Body of pancreas (tissue), 4 donors: Measurements from ENCODE around the gene NUDT7. TPM values are rescaled to one million over a fixed set of nuclear protein-coding genes. Genes with fewer than 3 reads are reported as not detected.

Experiments
- ATAC-seq: fragments of 150-250 bp; one replicate; pipeline ENCODE4 v1.9.1; 2016
- DNase-seq, 4 donors: peaks; one replicate each; pipeline ENCODE4 v3.0.0-alpha.2; 2019
- H3K27ac ChIP-seq, 4 donors: fragments of 200-600 bp; sonication (generic); 1 replicate in 3 of 4; 2 replicates in 1 of 4; pipeline versions ENCODE4 v1.5.1 to v1.6.1; 2016 to 2019; ENCODE audit warnings: mild to moderate bottlenecking in 1 of 4, mixed read lengths in 1 of 4, moderate library complexity in 1 of 4
- H3K27me3 ChIP-seq, 2 donors: fragments of 200-600 bp; sonication (generic); one replicate each; pipeline ENCODE4 v1.6.0; 2016; ENCODE audit warnings: mild to moderate bottlenecking in 1 of 2
- H3K36me3 ChIP-seq, 2 donors: fragments of 200-600 bp; sonication (generic); replicated peaks in 1 of 2; 2 replicates each; pipeline ENCODE4 v1.5.1; 2016; ENCODE audit warnings: low read depth in 2 of 2; ENCODE audit not compliant: insufficient read depth in 1 of 2
- H3K4me1 ChIP-seq: fragments of 200-600 bp; sonication (generic); one replicate; pipeline ENCODE4 v1.6.0; 2016
- H3K4me3 ChIP-seq, 2 donors: fragments of 200-600 bp; sonication (generic); 1 replicate in 1 of 2; 2 replicates in 1 of 2; pipeline ENCODE4 v1.5.1; 2016 to 2019
- H3K9me3 ChIP-seq, 3 donors: fragments of 200-600 bp; sonication (generic); 1 replicate in 2 of 3; 2 replicates in 1 of 3; pipeline ENCODE4 v1.5.1; 2016
- POLR2A ChIP-seq, 3 donors: fragments of 450-650 bp; IDR thresholded peaks; one replicate each; pipeline ENCODE4 v1.6.1; 2016; ENCODE audit warnings: antibody characterized with exemption in 3 of 3, mild to moderate bottlenecking in 2 of 3
- WGBS, 2 donors: methylation state at CpG; one replicate each; pipeline ENCODE4 v1.1.5; 2017; 5-methylcytosine and 5-hydroxymethylcytosine counted together
- intact Hi-C: fragments of 100-400 bp; cut with DNase I; formaldehyde crosslinking; loops from one replicate; pipeline ENCODE4 v1.15.1; 2023
- total RNA-seq, 2 donors: library from RNA; depleted of rRNA; stranded (reverse); fragments of >200 nt; gene quantifications; one replicate each; pipeline ENCODE4 v1.1.0, GENCODE V29; 2016
- TF ChIP-seq, protein P1 (sequence below), 7 experiments: fragments of 450-650 bp in 4 of 7; fragments of 200-600 bp in 3 of 7; sonication (generic) in 3 of 7; IDR thresholded peaks; one replicate each; pipeline ENCODE4 v1.5.1; 2016 to 2019; ENCODE audit warnings: antibody characterized with exemption in 7 of 7

NUDT7 gene
- total RNA-seq, 2 donors from 2014 or later, result 5.2 to 9.2 TPM

DNA sequence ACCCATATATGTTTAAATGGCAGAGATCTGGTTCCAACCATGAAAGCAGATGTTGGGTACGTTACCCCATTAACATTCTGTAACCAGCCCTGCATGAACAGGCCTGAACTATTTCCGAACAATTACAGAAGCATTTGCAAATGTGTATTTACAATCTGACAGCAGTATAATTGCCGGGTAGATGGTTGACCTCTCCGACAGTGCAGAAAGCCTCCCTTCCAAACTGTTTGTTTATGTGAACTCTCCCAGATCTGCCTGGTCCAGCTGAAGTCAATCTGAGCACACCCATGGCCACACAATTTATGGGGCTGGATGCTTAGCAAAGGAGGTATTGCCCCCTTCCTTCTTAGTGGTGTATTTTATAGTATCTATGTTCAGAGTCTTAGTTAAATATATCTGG lies 21.8 kb downstream of the NUDT7 start:
- H3K4me1 ChIP-seq, result no peaks in the 10 kb centered on the region
- no peak overlapping the region for H3K27ac ChIP-seq
- no peaks in the 10 kb centered on the region for H3K9me3 ChIP-seq
- no peak for ATAC-seq
- no peaks in the 10 kb centered on the region for H3K36me3 ChIP-seq
- H3K27me3 ChIP-seq, result no peaks in the 10 kb centered on the region
- TF ChIP-seq, protein P1, sequence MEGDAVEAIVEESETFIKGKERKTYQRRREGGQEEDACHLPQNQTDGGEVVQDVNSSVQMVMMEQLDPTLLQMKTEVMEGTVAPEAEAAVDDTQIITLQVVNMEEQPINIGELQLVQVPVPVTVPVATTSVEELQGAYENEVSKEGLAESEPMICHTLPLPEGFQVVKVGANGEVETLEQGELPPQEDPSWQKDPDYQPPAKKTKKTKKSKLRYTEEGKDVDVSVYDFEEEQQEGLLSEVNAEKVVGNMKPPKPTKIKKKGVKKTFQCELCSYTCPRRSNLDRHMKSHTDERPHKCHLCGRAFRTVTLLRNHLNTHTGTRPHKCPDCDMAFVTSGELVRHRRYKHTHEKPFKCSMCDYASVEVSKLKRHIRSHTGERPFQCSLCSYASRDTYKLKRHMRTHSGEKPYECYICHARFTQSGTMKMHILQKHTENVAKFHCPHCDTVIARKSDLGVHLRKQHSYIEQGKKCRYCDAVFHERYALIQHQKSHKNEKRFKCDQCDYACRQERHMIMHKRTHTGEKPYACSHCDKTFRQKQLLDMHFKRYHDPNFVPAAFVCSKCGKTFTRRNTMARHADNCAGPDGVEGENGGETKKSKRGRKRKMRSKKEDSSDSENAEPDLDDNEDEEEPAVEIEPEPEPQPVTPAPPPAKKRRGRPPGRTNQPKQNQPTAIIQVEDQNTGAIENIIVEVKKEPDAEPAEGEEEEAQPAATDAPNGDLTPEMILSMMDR (IDR thresholded peaks at IDR 0.05), result no peak
- WGBS, 2 donors, result 85 to 86% methylated on average over 4 of the region's 4 CpGs
- intact Hi-C loops, result no loop called here
- H3K4me3 ChIP-seq, result no peak overlapping the region
- DNase-seq, result no peak

DNA sequence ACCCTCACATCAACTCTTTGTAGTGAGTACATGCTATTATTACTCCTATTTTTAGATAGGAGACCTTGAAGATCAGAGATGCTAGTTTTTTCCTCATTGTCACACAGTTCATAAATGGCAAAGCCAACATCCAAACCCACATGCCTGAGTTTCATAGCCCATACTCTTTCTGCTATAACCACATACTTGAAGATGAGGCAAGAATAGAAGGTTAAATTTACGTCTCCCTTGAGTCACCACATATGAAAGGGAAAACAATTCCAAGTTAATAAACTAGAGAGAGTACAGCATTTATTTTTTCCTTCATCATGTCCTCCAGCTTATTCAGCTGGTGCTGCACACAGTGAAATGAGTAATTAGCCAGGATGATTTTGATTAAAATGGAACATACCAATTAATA lies 23.7 kb downstream of the NUDT7 start:
- TF ChIP-seq, protein P1 (IDR thresholded peaks at IDR 0.05), result no peak
- no peak for TF ChIP-seq POLR2A (IDR thresholded peaks at IDR 0.05)
- intact Hi-C loops, result no loop called here
- 70 to 83% methylated on average over 1 of the region's 1 CpG for WGBS, 2 donors
- no peak overlapping the region for H3K4me3 ChIP-seq
- no peak for ATAC-seq
- H3K9me3 ChIP-seq, result no peaks in the 10 kb centered on the region
- no peaks in the 10 kb centered on the region for H3K36me3 ChIP-seq
- DNase-seq, result no peak
- no peak overlapping the region for H3K27ac ChIP-seq
- H3K27me3 ChIP-seq, result no peaks in the 10 kb centered on the region
- no peaks in the 10 kb centered on the region for H3K4me1 ChIP-seq

DNA sequence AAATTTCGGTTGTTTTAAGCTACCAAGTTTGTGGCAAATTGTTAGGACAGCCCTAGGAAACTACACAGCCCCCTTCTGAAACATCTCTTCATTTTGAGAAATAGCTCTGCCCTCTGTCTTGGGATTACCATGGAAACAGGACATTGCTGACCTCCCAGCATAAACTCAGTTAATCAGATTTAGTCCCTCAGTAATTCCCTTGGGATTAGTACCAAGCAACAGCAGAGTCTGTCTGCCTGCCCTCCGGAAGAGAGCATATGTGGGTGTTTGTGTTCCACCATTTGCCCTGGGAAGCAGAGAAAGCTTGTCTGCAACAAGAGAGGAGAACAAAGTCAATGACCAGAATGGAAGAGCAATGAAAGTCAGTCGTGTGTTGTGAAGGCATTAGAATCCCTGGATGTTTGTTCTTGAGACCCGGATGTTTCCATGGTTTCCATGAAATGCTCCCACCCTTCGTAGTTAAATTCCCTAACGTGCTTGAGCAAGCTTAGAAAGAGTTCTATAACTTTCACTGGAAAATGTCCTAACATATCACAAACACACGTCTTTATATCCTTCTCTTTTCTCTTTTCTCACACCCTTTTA lies 26.2 kb downstream of the NUDT7 start:
- no peak for ATAC-seq
- no peak for DNase-seq
- H3K4me3 ChIP-seq, result no peak overlapping the region
- no peaks in the 10 kb centered on the region for H3K36me3 ChIP-seq
- H3K4me1 ChIP-seq, result no peaks in the 10 kb centered on the region
- intact Hi-C loops, result no loop called here
- H3K27me3 ChIP-seq, result no peaks in the 10 kb centered on the region
- TF ChIP-seq POLR2A (IDR thresholded peaks at IDR 0.05), result no peak
- TF ChIP-seq, protein P1 (IDR thresholded peaks at IDR 0.05), result no peak
- no peak overlapping the region for H3K27ac ChIP-seq
- H3K9me3 ChIP-seq, result no peaks in the 10 kb centered on the region
- 68 to 70% methylated on average over 7 of the region's 7 CpGs for WGBS, 2 donors

DNA sequence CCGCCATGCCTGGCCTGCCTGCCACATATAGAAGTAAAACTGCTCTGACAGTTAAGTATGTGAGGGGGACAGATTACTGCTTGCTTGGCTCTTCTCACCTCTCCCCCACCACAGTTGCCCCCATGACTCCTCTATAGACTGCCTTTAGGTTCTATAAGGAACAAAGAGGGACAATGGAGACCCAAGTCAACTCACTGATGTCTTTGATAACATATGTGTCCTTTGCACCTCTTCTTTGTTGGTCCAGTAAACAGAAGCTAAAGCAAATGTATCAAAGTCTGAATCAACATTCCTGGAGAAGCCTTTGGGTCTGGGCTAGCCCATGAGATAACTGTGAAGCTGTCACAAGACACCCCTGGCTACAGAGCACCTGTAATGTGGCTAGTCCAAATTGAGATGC lies 27.1 kb downstream of the NUDT7 start:
- WGBS, 2 donors, result 78 to 100% methylated on average over 1 of the region's 1 CpG

DNA sequence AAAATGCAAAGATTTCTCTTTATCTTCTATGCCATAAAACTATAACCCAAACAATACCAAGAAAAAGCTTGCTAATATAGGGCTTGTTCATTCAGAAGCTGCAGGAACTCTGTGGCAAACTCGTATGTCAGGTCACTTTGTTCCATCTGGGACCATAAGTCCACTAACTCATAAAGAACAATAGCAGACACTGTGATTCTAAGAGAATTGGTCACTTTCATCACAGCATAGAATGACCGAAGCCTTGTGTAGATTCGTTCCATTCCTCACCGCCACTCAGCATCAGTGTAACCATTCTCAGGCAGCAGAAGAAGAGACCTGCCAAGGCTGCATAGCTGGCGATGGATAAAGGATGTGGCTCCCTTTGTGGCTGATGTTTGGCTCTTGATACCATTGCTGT lies 35.7 kb downstream of the NUDT7 start:
- no peaks in the 10 kb centered on the region for H3K36me3 ChIP-seq
- DNase-seq (no peak), ATAC-seq (no peak)
- no peaks in the 10 kb centered on the region for H3K4me1 ChIP-seq
- intact Hi-C loops, result no loop called here
- H3K9me3 ChIP-seq, result no peaks in the 10 kb centered on the region
- no peak overlapping the region for H3K4me3 ChIP-seq
- H3K27ac ChIP-seq, result no peak overlapping the region
- WGBS, 2 donors, result 86 to 94% methylated on average over 5 of the region's 5 CpGs
- H3K27me3 ChIP-seq, result no peaks in the 10 kb centered on the region
- TF ChIP-seq, protein P1 (IDR thresholded peaks at IDR 0.05), result no peak
- TF ChIP-seq POLR2A (IDR thresholded peaks at IDR 0.05), result no peak

More for the DNA sequence above, 27.1 kb downstream of the NUDT7 start:
- Histone ChIP-seq H3K36me3 (no peaks in the 10 kb centered on the region), H3K27ac (no peak overlapping the region), H3K4me3 (no peak overlapping the region), H3K9me3 (no peaks in the 10 kb centered on the region), H3K4me1 (no peaks in the 10 kb centered on the region), H3K27me3 (no peaks in the 10 kb centered on the region)
- DNase-seq, result no peak
- ATAC-seq, result no peak
- TF ChIP-seq POLR2A (IDR thresholded peaks at IDR 0.05), result no peak
- TF ChIP-seq, protein P1 (IDR thresholded peaks at IDR 0.05), result no peak
- intact Hi-C loops, result no loop called here
